Activated CD4-positive, alpha-beta T cell treated with anti-CD3 and anti-CD28 coated beads, Interleukin-2, amount 50 U/mL, for 48 hours (primary cell): Measurements from ENCODE around the gene SIGLEC6.

Experiments used
- DNase-seq, 2 experiments: peaks; one replicate each; pipeline ENCODE4 v3.0.0-alpha.2; 2020

The SIGLEC6 gene

DNA sequence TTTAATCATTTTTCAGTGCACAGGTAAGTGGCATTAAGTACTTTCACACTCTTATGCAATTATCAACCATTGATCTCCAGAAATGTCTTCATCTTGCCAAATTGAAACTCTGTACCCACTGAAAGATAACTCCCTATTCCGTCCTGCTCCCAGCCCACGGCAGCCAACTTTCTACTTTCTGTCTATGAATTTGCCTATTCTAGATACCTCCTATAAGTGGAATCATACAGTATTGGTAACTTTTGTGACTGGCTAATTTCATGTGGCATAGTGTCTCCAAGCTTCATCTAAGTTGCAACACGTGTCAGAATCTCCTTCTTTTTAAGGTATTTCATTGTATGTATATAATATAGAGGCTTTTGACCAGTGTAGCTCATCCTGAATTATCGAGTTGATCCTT is 58.9 kb downstream of the SIGLEC6 start:
- DNase-seq: peak in 1 of 2 experiments; percentile 25

DNA sequence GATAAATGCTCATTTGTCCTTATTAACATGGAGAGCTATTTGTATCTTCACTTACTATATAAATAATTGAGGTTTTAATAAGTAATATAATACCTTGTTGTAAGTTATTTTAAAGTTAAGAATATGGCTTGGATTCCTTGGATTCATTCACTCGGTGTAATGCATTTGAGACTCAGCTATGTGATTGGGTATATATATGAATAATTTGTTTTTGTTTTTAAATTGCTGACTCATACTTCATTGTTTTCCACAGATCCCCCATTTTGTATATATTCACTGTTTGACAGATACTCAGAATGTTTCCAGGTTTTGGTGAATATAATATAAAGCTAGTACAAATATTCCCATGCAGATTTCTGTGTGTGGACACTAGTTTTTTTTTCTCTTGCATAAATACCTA is 59.9 kb downstream of the SIGLEC6 start:
- DNase-seq: no peak

DNA sequence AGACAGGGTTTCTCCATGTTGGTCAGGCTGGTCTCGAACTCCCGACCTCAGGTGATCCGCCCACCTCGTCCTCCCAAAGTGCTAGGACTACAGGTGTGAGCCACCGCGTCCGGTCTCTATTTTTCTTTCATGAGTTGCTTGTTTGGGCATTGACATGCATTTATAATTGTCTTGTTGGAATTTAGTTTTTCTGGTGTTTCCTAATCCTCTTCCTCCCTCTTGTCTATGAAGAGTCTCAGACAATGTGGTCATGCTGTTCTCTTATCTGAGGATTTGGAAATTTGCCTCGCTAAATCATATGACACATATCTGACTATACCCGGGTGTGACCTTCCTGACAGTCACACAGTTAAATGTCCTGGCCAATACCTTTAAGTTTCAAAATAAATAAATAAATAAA is 60.5 kb downstream of the SIGLEC6 start:
- DNase-seq: no peak

GRCh38 chr19:51469629-51470028 is 61.8 kb downstream of the SIGLEC6 start:
- no peak for DNase-seq

GRCh38 chr19:51469162-51469561 is 62.3 kb downstream of the SIGLEC6 start:
- no peak for DNase-seq

DNA sequence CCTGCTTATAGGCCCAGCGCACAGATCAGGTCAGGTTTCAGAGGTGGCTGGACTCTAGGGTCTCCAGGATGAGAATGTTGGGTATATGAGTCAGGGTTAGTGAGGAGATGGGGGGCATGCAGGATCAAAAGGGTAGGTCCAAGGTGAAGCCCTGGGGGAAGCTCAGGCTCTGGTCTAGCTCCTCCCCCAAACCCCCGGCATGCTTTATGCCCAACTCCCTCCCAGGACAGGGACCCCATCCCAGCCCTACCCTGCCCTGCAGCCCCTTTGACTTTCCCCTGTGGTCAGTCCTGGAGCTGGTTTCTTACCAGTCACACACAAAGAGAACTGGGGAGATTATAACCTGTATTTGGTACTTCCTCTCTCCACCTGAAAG is 62.9 kb downstream of the SIGLEC6 start:
- DNase-seq: no peak

GRCh38 chr19:51467864-51468544 is 63.5 kb downstream of the SIGLEC6 start:
- no peak for DNase-seq
